Measurements from ENCODE around the gene SLC25A26.

DNA sequence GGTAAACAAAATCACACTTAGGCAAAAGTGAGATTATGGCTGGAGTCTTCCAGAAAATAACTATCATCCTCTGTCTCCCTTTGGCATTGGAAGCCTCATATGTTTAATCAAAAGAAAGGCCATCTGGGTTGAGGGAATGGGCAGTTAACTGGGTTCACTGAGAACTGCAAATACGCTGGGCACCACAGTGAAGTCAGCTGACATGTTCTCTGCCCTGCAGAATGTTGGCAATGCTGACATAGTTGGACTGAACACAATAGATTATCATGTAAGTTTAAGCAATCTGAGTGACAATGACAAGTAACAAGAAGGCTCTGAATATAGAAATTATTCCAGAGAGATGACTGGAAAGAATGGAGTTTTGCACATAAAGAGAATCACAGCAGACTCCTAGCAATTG lies 43.8 kb upstream of the SLC25A26 start:
- TF ChIP-seq POLR2AphosphoS5 (IDR thresholded peaks at IDR 0.05; ENCODE audit: low read depth, low read length) (no peak), SIN3A (IDR thresholded peaks at IDR 0.05; ENCODE audit: borderline replicate concordance, insufficient read depth, low read depth, low read length) (no peak), CTCF (IDR thresholded peaks at IDR 0.05) (no peak), TCF7L2 (IDR thresholded peaks at IDR 0.05; ENCODE audit: low read depth, low read length) (no peak)
- TF ChIP-seq, protein P1, sequence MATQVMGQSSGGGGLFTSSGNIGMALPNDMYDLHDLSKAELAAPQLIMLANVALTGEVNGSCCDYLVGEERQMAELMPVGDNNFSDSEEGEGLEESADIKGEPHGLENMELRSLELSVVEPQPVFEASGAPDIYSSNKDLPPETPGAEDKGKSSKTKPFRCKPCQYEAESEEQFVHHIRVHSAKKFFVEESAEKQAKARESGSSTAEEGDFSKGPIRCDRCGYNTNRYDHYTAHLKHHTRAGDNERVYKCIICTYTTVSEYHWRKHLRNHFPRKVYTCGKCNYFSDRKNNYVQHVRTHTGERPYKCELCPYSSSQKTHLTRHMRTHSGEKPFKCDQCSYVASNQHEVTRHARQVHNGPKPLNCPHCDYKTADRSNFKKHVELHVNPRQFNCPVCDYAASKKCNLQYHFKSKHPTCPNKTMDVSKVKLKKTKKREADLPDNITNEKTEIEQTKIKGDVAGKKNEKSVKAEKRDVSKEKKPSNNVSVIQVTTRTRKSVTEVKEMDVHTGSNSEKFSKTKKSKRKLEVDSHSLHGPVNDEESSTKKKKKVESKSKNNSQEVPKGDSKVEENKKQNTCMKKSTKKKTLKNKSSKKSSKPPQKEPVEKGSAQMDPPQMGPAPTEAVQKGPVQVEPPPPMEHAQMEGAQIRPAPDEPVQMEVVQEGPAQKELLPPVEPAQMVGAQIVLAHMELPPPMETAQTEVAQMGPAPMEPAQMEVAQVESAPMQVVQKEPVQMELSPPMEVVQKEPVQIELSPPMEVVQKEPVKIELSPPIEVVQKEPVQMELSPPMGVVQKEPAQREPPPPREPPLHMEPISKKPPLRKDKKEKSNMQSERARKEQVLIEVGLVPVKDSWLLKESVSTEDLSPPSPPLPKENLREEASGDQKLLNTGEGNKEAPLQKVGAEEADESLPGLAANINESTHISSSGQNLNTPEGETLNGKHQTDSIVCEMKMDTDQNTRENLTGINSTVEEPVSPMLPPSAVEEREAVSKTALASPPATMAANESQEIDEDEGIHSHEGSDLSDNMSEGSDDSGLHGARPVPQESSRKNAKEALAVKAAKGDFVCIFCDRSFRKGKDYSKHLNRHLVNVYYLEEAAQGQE (IDR thresholded peaks at IDR 0.05; ENCODE audit: insufficient read depth in 1 of 2, low read depth in 2 of 2, low read length in 1 of 2) = no peak
